HG03025 (cell line): ENCODE measurements around the gene MAP3K14.
A peak's percentile ranks its signal among the peaks of the same experiment; 100 is the strongest.
"Not testable (repeated sequence)": the region's sequence is repeated elsewhere in the genome, so short reads cannot be mapped to it uniquely, and the experiment has no call there.

ENCODE experiments used
- ATAC-seq: cut with Tn5 transposase; IDR thresholded peaks from one replicate; pipeline ENCODE4 v1.9.1; 2021; ENCODE audit warnings: mild to moderate bottlenecking, moderate library complexity; ENCODE audit not compliant: unreplicated experiment, low FRiP score

The MAP3K14 gene

GRCh38 chr17:45316434-45317110 is at the start of gene MAP3K14:
Gene MAP3K14, minus strand, starts transcription at chr17:45317020. Its CDS starts 26,275 bp downstream, at chr17:45290745.
- peak; percentile 26 for ATAC-seq

- no peak for ATAC-seq
Observed at GRCh38 chr17:45366049-45366448, 49.2 kb upstream of the MAP3K14 start.

GRCh38 chr17:45364531-45365390 is 47.9 kb upstream of the MAP3K14 start:
- no peak for ATAC-seq

- no peak for ATAC-seq
Observed at GRCh38 chr17:45363498-45363897, 46.7 kb upstream of the MAP3K14 start.

- no peak for ATAC-seq
Observed at GRCh38 chr17:45361976-45362375, 45.2 kb upstream of the MAP3K14 start.

- no peak for ATAC-seq
Observed at GRCh38 chr17:45361451-45361850, 44.6 kb upstream of the MAP3K14 start.

GRCh38 chr17:45357364-45357997 is 40.7 kb upstream of the MAP3K14 start:
- no peak for ATAC-seq

- no peak for ATAC-seq
Observed at GRCh38 chr17:45355087-45355486, 38.3 kb upstream of the MAP3K14 start.

GRCh38 chr17:45353043-45353442 is 36.2 kb upstream of the MAP3K14 start:
- no peak for ATAC-seq

- no peak for ATAC-seq
Observed at GRCh38 chr17:45351831-45352230, 35.0 kb upstream of the MAP3K14 start.

GRCh38 chr17:45347444-45347843 is 30.6 kb upstream of the MAP3K14 start:
- ATAC-seq = no peak

GRCh38 chr17:45346216-45347015 is 29.6 kb upstream of the MAP3K14 start:
- ATAC-seq = no peak

GRCh38 chr17:45345554-45346215 is 28.9 kb upstream of the MAP3K14 start:
- ATAC-seq = no peak

GRCh38 chr17:45345246-45345553 is 28.4 kb upstream of the MAP3K14 start:
- no peak for ATAC-seq

- ATAC-seq = not testable (repeated sequence)
Observed at GRCh38 chr17:45343967-45344664, 27.3 kb upstream of the MAP3K14 start.

- no peak for ATAC-seq
Observed at GRCh38 chr17:45342871-45343526, 26.2 kb upstream of the MAP3K14 start.

- no peak for ATAC-seq
Observed at GRCh38 chr17:45342306-45342705, 25.5 kb upstream of the MAP3K14 start.

GRCh38 chr17:45341533-45342158 is 24.8 kb upstream of the MAP3K14 start:
- ATAC-seq = no peak
